22Rv1 (cell line): ENCODE measurements around the gene GNAS.
A peak's percentile ranks its signal among the peaks of the same experiment; 100 is the strongest.
"Not testable (repeated sequence)": the region's sequence is repeated elsewhere in the genome, so short reads cannot be mapped to it uniquely, and the experiment has no call there.

Experiments used
- H3K27ac ChIP-seq: fragments of 450-650 bp; 2 replicates; pipeline ENCODE4 v1.5.1; 2017
- CTCF ChIP-seq: fragments of 450-650 bp; IDR thresholded peaks from 2 replicates; pipeline ENCODE4 v1.5.1; 2017; ENCODE audit warnings: mild to moderate bottlenecking
- ZFX ChIP-seq: fragments of 450-650 bp; IDR thresholded peaks from 2 replicates; pipeline ENCODE4 v1.6.1; 2017; ENCODE audit warnings: antibody characterized with exemption, borderline replicate concordance

The GNAS gene

GRCh38 chr20:58945965-58946631 is 93.6 kb downstream of the GNAS start:
- TF ChIP-seq CTCF (no peak), ZFX (no peak)
- H3K27ac ChIP-seq: no peak overlapping the region

GRCh38 chr20:58947797-58948388 is 95.4 kb downstream of the GNAS start:
- not testable (repeated sequence) for H3K27ac ChIP-seq

GRCh38 chr20:58950603-58951002 is 98.1 kb downstream of the GNAS start:
- TF ChIP-seq ZFX: no peak
- peak; percentile 19 for TF ChIP-seq CTCF
- no peak overlapping the region for H3K27ac ChIP-seq

GRCh38 chr20:58953050-58953449 is 100.5 kb downstream of the GNAS start:
- TF ChIP-seq ZFX (no peak), CTCF (no peak)

GRCh38 chr20:58956078-58956477 is 103.6 kb downstream of the GNAS start:
- TF ChIP-seq CTCF (no peak), ZFX (no peak)
- no peak overlapping the region for H3K27ac ChIP-seq

More at GRCh38 chr20:58953050-58953449, 100.5 kb downstream of the GNAS start:
- no peak overlapping the region for H3K27ac ChIP-seq

- H3K27ac ChIP-seq: no peak overlapping the region
- TF ChIP-seq CTCF (no peak), ZFX (no peak)
Observed at GRCh38 chr20:58959652-58960051, 107.1 kb downstream of the GNAS start.
